OCI-LY7 (cell line): ENCODE results near the gene RNGTT. TPM values are rescaled to one million over a fixed set of nuclear protein-coding genes. Genes with fewer than 3 reads are reported as not detected.

ENCODE experiments used
- BruUV-seq: library from RNA; stranded (reverse); fragments of 400-500 nt; replicated peaks from 2 replicates; lab custom pipeline; 2021; lab: Mats Ljungman, UMichigan
- CTCF ChIA-PET: fragments of 300-600 bp; sonication (Branson Sonifier 250); formaldehyde crosslinking; loops from one replicate; lab custom pipeline; 2022; ENCODE audit warnings: antibody characterized with exemption; ENCODE audit not compliant: unreplicated experiment; lab: Charles Lee
- POLR2A ChIA-PET: fragments of 300-600 bp; sonication (Branson Sonifier 250); formaldehyde crosslinking; loops from one replicate; lab custom pipeline; 2022; ENCODE audit warnings: antibody characterized with exemption; lab: Charles Lee
- DNase-seq: peaks from one replicate; pipeline ENCODE4 v3.0.0-alpha.2; 2015; ENCODE audit warnings: low spot score
- H2AFZ ChIP-seq: fragments of 200-600 bp; sonication (generic), shearing (Covaris generic); 2 replicates; pipeline ENCODE4 v1.6.1; 2014; ENCODE audit warnings: mild to moderate bottlenecking, antibody characterized with exemption, low read length, moderate library complexity
- H3K27ac ChIP-seq: fragments of 200-600 bp; sonication (generic); 2 replicates; pipeline ENCODE4 v1.5.1; 2014; ENCODE audit warnings: mixed run types, low read depth, mild to moderate bottlenecking, moderate library complexity, low read length, inconsistent platforms; ENCODE audit not compliant: poor library complexity, severe bottlenecking
- H3K36me3 ChIP-seq: fragments of 200-600 bp; sonication (generic); 2 replicates; pipeline ENCODE4 v1.6.1; 2014; ENCODE audit warnings: mild to moderate bottlenecking, antibody characterized with exemption, low read length, moderate library complexity, mixed read lengths; ENCODE audit not compliant: insufficient read depth
- H3K4me1 ChIP-seq: fragments of 200-600 bp; sonication (generic); 2 replicates; pipeline ENCODE4 v1.5.1; 2014; ENCODE audit warnings: mild to moderate bottlenecking, low read length; ENCODE audit not compliant: insufficient read depth, poor library complexity, severe bottlenecking
- H3K4me2 ChIP-seq: fragments of 200-600 bp; sonication (generic); 2 replicates; pipeline ENCODE4 v1.6.1; 2014; ENCODE audit warnings: mild to moderate bottlenecking, low read length
- H3K4me3 ChIP-seq: fragments of 200-600 bp; sonication (generic); 2 replicates; pipeline ENCODE4 v1.5.1; 2014; ENCODE audit warnings: mild to moderate bottlenecking, low read depth, low read length; ENCODE audit not compliant: poor library complexity, severe bottlenecking
- H3K79me2 ChIP-seq: fragments of 200-600 bp; sonication (generic); 2 replicates; pipeline ENCODE4 v1.6.1; 2016; ENCODE audit warnings: low read depth, mild to moderate bottlenecking, low read length, moderate library complexity, mixed read lengths; ENCODE audit not compliant: insufficient read depth
- H3K9me2 ChIP-seq: fragments of 200-600 bp; sonication (generic); 2 replicates; pipeline ENCODE4 v1.6.1; 2016; ENCODE audit warnings: mild to moderate bottlenecking, low read length, mixed read lengths; ENCODE audit not compliant: insufficient read depth
- H3K9me3 ChIP-seq: fragments of 200-600 bp; sonication (generic); 2 replicates; pipeline ENCODE4 v1.6.1; 2014; ENCODE audit warnings: mild to moderate bottlenecking, mixed run types, low read length, mixed read lengths
- H4K20me1 ChIP-seq: fragments of 200-600 bp; sonication (generic); 2 replicates; pipeline ENCODE4 v1.6.1; 2014; ENCODE audit warnings: mild to moderate bottlenecking, antibody characterized with exemption, low read length, moderate library complexity, mixed read lengths; ENCODE audit not compliant: insufficient read depth
- EZH2phosphoT487 ChIP-seq: fragments of 200-600 bp; sonication (generic); IDR thresholded peaks from 2 replicates; pipeline ENCODE4 v1.6.1; 2018; ENCODE audit warnings: low read depth, borderline replicate concordance, mild to moderate bottlenecking, mixed run types, antibody characterized with exemption, low read length, moderate library complexity, mixed read lengths
- intact Hi-C: fragments of 100-400 bp; cut with micrococcal nuclease; formaldehyde crosslinking; loops from one replicate; pipeline ENCODE4 v1.10.0; 2022; ENCODE audit not compliant: unreplicated experiment
- total RNA-seq, 2 experiments: library from RNA; depleted of rRNA in 1 of 2; stranded (reverse); fragments of >200 nt in 1 of 2; shearing (Covaris generic) in 1 of 2; gene quantifications; 2 replicates each; pipeline ENCODE4 v1.2.3, GENCODE V29; 2014 to 2022
- TF ChIP-seq, protein P1 (sequence below): fragments of 200-600 bp; sonication (generic); conservative IDR thresholded peaks from 2 replicates; pipeline ENCODE4 v1.5.1; 2014; ENCODE audit warnings: mild to moderate bottlenecking, antibody characterized with exemption, low read length, moderate library complexity, mixed read lengths

RNGTT gene
- total RNA-seq, 2 experiments from 2014 or later, result 38.2 to 41.7 TPM

DNA sequence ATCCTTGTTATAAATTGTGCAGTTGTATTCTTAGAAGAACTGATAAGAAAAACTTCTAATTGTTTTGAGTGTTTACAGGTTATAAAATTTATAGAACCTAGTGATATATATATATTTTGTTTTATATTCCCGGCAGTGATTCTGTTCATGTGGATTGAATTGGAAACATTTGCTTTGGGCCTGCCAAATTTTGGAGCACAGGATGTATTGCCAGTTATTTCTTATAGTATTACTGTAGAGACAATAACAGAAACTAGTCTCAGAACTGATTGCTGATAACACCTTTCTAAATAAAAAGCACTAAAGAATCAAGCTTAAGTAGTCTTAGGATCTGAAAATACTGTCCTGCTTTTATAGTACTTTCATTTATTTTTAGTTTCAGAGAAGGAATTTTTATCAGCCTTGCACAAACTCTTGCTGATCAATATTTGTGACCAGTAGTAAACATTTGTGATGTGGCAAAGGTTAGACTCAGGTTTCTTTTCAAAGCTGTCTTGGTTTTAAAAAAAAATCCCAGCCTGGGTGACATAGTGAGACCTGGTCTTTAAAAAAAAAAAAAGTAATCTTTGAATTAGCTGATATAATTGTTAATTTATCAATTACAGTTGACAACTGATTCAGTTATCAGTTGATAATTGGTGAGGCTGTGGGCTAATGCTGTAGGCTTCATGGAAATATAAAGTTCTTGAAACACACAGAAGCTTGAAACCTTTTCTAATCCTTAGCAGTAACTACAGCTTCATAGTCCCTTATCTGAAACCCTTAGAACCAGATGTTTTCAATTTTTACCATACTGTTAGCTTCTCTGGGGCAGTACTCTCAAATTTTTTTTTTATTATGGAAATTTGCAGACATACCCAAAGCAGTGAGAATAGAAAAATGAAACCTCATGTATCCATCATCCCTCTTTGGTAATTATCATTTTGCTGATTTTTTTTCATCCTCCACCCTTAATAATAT, 42.4 kb downstream of the RNGTT start:
- Histone ChIP-seq H3K4me2 (no peak overlapping the region), H3K9me2 (no peaks in the 10 kb centered on the region), H3K36me3 (peaks cover 38% of the 10 kb centered on the region), H4K20me1 (no peaks in the 10 kb centered on the region), H3K27ac (no peak overlapping the region), H2AFZ (no peak overlapping the region), H3K4me1 (peaks cover 6% of the 10 kb centered on the region), H3K4me3 (no peak overlapping the region), H3K79me2 (no peaks in the 10 kb centered on the region), H3K9me3 (no peaks in the 10 kb centered on the region)
- POLR2A ChIA-PET, result interaction anchor here (0.5 to 0.7 kb wide), 2 partner anchors 10 to 135 kb away, joined by 3 read pairs; no protein-coding TSS in a partner anchor
- DNase-seq, result no peak
- BruUV-seq, result no TSS peak
- TF ChIP-seq EZH2phosphoT487, result no peak
- TF ChIP-seq, protein P1, sequence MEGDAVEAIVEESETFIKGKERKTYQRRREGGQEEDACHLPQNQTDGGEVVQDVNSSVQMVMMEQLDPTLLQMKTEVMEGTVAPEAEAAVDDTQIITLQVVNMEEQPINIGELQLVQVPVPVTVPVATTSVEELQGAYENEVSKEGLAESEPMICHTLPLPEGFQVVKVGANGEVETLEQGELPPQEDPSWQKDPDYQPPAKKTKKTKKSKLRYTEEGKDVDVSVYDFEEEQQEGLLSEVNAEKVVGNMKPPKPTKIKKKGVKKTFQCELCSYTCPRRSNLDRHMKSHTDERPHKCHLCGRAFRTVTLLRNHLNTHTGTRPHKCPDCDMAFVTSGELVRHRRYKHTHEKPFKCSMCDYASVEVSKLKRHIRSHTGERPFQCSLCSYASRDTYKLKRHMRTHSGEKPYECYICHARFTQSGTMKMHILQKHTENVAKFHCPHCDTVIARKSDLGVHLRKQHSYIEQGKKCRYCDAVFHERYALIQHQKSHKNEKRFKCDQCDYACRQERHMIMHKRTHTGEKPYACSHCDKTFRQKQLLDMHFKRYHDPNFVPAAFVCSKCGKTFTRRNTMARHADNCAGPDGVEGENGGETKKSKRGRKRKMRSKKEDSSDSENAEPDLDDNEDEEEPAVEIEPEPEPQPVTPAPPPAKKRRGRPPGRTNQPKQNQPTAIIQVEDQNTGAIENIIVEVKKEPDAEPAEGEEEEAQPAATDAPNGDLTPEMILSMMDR, result no peak
- intact Hi-C loops, result no loop called here
- CTCF ChIA-PET, result no interaction called here

DNA sequence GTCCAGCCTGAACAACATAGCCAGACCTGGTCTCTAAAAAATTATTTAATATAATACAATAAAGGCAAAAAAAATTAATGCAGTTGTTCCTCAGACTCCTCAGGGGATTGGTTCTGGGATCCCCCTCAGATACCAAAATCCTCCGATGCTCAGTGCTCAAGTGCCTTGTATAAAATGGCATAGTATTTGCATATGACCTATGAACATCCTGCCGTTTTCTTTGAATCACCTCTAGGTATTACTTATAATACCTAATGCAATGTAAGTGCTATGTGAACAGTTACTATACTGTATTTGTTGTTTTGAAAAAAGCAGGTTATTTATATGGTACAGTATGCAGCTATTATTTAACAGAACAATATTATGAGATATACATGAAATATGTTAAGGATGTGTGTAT, 43.3 kb downstream of the RNGTT start:
- no peak overlapping the region for H3K4me2 ChIP-seq
- intact Hi-C loops, result no loop called here
- BruUV-seq, result no TSS peak
- no peak overlapping the region for H2AFZ ChIP-seq
- H4K20me1 ChIP-seq, result no peaks in the 10 kb centered on the region
- ChIA-PET POLR2A (interaction anchor here (0.7 kb wide), 1 partner anchor 11 kb away, joined by 3 read pairs; no protein-coding TSS in a partner anchor), CTCF (no interaction called here)
- H3K4me3 ChIP-seq, result no peak overlapping the region
- H3K9me2 ChIP-seq, result no peaks in the 10 kb centered on the region
- H3K27ac ChIP-seq, result no peak overlapping the region
- peaks cover 34% of the 10 kb centered on the region for H3K36me3 ChIP-seq
- TF ChIP-seq EZH2phosphoT487, result no peak
- TF ChIP-seq, protein P1, result no peak
- no peak for DNase-seq
- no peaks in the 10 kb centered on the region for H3K79me2 ChIP-seq
- H3K4me1 ChIP-seq, result peaks cover 6% of the 10 kb centered on the region
- H3K9me3 ChIP-seq, result no peaks in the 10 kb centered on the region
